Right renal cortex interstitium (tissue), 3 donors: ENCODE data around the gene ARHGEF12. TPM values are rescaled to one million over a fixed set of nuclear protein-coding genes. Genes with fewer than 3 reads are reported as not detected.
"Not testable (repeated sequence)": the region's sequence is repeated elsewhere in the genome, so short reads cannot be mapped to it uniquely, and the experiment has no call there.

Source experiments
- DNase-seq, 3 donors: peaks; one replicate each; pipeline ENCODE4 v3.0.0-alpha.2; 2013; ENCODE audit warnings: low read depth in 3 of 3, low spot score in 2 of 3
- polyA plus RNA-seq, 3 donors: library from polyadenylated mRNA; unstranded; fragments of 120-200 nt; gene quantifications; one replicate each; pipeline ENCODE4 v1.2.1, GENCODE V29; 2013; ENCODE audit not compliant: insufficient read length in 3 of 3

ARHGEF12 gene
- polyA plus RNA-seq, 3 donors: 128 to 141 (median 128) TPM

DNA sequence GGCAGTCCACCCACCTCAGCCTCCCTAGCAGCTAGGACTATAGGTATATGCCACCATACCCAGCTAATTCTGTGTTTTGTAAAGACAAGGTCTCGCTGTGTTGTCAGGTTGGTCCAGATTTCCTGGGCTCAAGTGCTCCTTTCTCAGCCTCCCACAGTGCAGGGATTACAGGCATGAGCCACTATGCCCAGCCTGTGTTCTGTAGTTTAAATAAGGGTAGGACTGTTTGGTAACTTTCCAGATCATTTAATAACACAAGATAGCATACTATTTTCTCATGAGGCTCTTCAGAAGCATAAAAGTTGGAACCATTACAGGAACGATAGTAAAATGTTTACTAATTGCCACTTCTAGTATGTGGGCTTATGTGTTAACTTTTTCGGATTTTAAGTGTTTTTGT lies 137.3 kb downstream of the ARHGEF12 start:
- DNase-seq: no peak

DNA sequence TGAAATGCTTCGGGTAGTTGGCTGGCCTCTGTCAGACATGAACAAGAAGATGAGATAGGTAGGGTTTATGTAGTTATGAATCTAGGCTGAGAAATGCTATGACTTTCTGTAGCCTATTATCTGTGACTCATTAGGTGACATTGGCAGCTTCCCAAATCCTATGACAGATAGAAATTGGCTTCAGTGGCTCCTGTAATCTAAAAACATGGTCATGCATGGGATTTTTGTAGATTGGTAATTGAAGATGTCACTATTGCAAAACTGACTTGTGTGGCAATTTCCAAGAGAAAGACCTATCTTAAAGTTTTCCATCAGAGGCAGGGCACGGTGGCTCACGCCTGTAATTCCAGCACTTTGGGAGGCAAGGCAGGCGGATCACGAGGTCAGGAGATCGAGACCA lies 145.9 kb downstream of the ARHGEF12 start:
- no peak for DNase-seq

- DNase-seq: no peak
Observed at GRCh38 chr11:120484722-120485121, 148.5 kb downstream of the ARHGEF12 start.

- DNase-seq: no peak
Observed at GRCh38 chr11:120486138-120486537, 149.9 kb downstream of the ARHGEF12 start.

- no peak for DNase-seq
Observed at GRCh38 chr11:120489799-120490198, 153.6 kb downstream of the ARHGEF12 start.

- no peak for DNase-seq
Observed at GRCh38 chr11:120492486-120492885, 156.3 kb downstream of the ARHGEF12 start.

DNA sequence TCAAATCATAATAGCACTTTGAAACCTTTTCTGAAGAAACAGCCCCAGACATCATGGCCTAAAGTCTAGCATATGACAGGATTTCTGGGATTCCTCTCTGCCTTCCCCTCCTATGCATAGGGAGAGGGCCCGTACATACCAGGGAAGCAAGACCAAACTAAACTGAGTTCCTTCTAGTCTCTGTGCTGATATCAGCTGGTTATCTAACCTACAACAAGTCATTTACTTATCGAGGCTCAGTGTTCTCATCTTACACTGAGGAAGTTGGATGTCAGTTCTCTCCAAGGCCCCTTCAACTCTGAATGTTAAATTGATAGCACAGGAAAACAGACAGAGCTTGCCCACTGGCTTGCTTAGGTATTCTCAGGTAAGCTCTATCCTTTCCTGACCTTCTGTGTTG lies 158.4 kb downstream of the ARHGEF12 start:
- no peak for DNase-seq

DNA sequence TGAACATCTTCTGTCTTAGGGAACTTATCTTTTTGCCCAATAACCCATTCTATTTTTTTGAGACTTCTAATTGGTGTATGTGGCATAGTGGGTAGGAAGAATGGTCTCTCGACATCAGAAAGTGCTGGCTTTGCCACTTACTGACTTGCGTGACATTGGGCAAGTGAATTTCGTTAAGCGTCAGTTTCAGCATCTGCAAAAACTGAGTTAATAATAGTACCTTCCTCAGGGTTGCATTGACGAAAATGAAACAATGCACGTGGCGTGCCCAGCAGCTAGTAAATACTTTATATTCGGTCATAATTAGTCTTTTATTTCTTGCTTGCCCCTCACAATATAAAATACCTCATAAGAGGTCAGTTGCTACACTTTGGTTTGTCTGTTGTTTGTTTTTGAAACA lies 162.9 kb downstream of the ARHGEF12 start:
- DNase-seq: no peak

- no peak for DNase-seq
Observed at GRCh38 chr11:120499859-120500258, 163.6 kb downstream of the ARHGEF12 start.

DNA sequence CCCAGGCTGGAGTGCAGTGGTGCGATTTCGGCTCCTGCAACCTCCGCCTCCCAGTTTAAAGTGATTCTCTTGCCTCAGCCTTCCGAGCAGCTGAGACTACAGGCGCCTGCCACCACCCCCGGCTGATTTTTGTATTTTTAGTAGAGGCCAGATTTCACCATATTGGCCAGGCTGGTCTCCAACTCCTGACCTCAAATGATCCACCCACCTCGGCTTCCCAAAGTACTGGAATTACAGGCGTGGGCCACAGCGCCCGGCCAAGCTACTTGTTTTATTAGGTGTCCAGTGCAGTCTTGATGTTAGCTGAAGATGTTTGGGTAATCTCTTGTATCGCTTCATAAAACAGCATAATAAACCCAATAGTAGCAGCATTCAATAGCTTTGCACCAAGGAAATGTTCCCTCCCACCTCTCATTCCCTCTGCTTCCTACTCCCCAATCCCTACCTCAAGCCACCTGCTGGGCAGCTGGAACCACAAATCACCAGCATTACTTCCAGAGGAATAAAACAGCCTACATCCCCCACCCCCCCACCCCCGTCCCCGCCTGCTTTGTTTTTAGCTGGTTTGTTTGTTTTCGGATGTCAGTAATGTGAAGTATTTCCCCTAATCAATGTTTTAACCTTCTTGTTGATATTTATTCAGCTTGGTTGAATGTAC lies 164.3 kb downstream of the ARHGEF12 start:
- no peak for DNase-seq

GRCh38 chr11:120501440-120501839 lies 165.2 kb downstream of the ARHGEF12 start:
- DNase-seq: no peak

DNA sequence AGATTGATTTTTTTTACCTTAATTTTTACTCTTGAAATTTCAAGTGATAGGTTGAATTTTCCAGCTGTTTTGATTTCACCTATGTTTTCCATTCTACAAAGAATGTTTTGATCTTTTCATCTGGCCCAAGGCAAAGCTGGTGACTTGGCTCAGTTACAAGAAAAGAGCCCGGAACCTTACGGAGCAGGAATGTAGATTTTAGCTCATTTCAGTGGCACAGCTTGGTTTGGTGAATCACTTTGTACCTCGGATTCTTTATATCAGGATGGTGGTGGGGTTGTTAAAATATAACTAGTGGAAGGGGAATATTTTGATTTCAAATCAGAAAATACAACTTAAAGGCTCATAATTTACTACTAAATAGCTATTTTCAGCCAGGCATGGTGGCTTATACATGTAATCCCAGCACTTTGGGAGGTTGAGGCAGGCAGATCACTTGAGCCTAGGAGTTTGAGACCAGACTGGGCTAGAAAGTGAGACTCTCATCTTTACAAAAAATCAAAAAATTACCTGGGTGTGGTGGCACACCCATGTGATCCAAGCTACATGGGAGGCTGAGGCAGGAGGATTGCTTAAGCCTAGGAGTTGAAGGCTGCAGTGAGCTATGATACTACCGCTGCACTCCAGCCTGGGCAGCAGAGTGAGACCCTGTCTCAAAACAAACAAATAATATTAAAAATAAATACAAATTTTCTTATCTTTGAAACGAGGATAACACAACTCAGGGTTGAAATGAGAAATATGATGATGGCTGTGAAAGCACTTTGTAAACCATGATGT lies 166.0 kb downstream of the ARHGEF12 start:
- no peak for DNase-seq

GRCh38 chr11:120503529-120503928 lies 167.3 kb downstream of the ARHGEF12 start:
- DNase-seq: not testable (repeated sequence)

- DNase-seq: no peak
Observed at GRCh38 chr11:120505801-120506425, 169.7 kb downstream of the ARHGEF12 start.

DNA sequence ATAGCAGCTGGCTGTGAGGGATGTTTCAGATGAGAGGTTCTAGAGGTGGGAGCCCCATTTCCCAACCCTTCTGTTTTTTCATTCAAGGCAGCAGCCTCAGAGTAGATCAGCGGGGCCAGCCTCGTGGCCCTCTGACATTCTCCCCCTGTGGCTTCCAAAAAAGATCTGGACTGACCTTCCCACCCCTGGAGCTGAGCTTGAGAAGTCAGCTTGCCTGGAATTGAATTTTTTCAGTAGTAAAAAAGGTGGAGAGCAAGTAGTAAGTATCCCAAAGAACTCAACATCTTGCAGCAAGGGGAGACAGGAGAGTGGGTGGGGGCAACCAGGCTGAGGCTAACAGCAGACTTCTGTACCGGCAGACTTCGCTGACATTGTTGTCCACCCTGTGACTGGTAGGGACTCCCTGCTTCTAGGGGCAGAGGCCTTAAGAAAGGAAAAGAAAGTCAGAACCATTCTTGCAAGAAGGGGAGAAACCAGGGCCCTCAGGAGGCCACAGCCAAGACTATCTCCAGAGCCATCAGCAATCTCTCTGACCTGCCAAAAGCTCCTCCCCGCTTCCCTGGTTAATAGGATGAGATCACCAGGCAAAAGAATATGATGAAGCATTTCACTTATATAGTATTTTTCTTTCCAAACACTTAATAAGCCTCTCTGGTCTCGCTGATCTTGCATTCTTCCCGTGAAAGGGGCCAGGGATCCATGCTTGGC lies 173.3 kb downstream of the ARHGEF12 start:
- DNase-seq: no peak

DNA sequence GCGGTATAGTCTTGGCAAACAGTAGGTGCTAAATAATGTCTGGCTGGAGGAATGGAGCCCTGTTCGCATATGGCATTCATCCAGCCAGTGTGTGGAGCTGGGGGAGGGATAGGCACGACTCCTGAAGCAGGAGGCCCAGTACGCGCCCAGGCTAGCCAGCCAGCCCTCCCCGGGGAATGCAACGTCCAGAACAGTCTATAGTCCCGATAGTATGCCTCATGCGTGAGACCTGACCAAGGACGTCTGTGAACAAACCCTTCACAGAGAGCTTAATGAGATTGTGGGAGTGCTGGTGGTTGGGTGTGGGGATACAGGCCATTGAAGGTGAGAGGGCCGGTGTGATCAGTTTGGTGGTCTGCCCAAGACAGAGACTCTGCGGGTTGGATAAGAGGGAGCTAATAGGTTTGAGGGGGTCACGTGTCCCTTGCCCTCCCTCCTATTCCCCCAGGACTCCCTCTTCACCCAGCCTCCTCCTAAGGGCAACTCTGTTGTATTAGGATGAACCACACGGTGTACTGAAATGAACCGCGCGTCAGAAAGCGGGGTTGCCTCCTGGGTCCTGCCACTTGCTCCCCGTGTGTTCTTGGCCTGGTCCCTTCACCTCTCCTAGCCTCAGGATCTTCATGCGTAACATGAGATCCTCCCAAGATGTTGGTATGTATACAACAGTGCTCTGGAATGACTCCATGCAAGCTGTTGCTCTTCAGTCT lies 174.3 kb downstream of the ARHGEF12 start:
- no peak for DNase-seq

- DNase-seq: peak in 1 of 3 donors; percentile 67
Observed at GRCh38 chr11:120511116-120511819, 175.1 kb downstream of the ARHGEF12 start, which contains the start of gene GRIK4. GRIK4 (plus strand) TSS chr11:120511748; CDS start chr11:120660319, 148,571 bp downstream.

DNA sequence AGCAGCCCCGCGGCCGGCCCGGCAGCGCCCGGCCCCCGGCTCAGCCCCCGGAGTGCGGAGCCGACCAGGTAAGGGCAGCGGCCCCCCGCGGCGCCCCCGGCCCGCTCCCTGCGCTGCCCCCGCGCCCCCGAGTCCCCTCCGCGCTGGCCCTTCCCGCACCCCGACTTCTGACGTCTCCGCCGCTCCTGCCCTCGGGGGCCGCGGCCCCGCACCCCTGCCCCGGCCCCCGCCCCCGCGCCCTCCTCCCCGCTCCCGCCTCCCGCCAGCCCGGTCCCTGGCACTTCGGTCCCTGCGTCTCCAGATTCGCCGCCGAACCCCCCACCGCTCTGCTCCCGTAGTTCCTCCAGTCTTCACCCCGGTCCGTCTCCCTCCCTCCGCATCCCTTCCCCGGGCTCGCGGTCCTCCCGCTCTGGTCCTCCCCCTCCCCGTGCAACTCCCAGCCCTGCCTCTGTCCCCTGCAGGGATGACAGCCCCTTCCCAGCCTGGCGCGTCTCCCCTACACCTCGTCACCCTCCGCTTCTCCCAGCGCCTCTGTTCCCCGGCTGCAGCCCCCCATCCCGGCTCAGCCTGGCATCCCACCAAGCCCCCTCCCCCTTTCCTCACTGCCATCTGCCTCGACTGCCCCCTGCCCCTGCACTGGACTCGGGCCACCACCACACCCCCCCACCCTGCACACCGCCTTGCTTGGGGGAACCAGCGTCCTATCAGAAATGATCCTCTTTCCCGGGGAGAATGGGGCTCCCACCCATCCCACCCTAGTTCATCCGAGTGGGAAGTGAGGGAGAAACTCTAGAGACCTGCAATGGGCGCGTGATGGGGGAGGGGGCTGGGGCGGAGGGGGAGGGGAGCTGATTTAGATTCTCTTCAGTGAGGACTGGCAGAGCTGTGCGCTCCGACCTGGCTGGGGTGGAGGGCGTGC lies 175.9 kb downstream of the ARHGEF12 start:
- DNase-seq: no peak
